GM21515 (cell line): Measurements from ENCODE around the gene MAP2K1.
"Not testable (repeated sequence)": the region's sequence is repeated elsewhere in the genome, so short reads cannot be mapped to it uniquely, and the experiment has no call there.

Source experiments
- ATAC-seq: cut with Tn5 transposase; IDR thresholded peaks from one replicate; pipeline ENCODE4 v1.9.1; 2021; ENCODE audit not compliant: unreplicated experiment

Gene MAP2K1

GRCh38 chr15:66474135-66474534 is 87.4 kb downstream of the MAP2K1 start:
- no peak for ATAC-seq

GRCh38 chr15:66474963-66475362 is 88.3 kb downstream of the MAP2K1 start:
- ATAC-seq = no peak

DNA sequence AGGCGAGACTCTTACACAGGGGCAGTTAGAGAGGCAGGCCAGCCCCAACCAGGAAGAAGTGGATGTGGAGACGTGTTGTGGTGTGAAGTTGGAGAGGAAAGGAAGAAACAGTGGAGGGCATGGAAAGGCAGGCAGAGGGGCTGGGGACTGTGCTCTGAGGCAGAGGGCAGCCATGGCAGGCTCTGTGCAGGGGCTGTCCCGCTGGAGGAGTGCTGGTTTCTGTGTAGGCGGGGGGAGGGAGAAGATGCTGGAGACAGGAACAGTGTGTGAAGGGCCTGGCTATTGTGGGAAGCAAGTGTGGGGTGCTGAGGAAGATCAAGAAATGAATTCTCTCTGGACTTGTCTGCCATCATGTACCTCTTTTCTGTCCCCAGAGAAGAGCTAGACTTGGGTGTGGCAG is 89.8 kb downstream of the MAP2K1 start:
- ATAC-seq = no peak

DNA sequence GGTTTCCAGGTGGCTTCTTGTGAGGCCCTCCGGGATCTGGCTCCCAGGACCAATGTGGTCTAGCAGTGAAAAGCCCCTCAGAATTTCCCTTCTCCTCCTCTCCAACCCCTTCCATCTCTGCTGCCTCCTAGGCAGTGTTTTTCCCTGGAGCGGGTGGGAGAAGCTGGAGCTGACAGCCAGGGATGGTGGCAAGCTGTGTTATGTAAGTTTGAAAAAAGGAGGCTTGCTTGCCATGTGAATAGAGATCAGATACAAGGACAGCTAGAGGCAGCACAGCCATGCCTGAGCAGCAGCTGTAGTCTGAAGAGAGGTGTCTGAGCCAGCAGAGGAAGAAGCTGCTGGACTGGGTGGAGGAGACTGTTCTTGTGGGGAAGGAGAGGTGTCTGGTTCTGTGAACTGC is 90.3 kb downstream of the MAP2K1 start:
- no peak for ATAC-seq

GRCh38 chr15:66480267-66480666 is 93.6 kb downstream of the MAP2K1 start:
- ATAC-seq = no peak

DNA sequence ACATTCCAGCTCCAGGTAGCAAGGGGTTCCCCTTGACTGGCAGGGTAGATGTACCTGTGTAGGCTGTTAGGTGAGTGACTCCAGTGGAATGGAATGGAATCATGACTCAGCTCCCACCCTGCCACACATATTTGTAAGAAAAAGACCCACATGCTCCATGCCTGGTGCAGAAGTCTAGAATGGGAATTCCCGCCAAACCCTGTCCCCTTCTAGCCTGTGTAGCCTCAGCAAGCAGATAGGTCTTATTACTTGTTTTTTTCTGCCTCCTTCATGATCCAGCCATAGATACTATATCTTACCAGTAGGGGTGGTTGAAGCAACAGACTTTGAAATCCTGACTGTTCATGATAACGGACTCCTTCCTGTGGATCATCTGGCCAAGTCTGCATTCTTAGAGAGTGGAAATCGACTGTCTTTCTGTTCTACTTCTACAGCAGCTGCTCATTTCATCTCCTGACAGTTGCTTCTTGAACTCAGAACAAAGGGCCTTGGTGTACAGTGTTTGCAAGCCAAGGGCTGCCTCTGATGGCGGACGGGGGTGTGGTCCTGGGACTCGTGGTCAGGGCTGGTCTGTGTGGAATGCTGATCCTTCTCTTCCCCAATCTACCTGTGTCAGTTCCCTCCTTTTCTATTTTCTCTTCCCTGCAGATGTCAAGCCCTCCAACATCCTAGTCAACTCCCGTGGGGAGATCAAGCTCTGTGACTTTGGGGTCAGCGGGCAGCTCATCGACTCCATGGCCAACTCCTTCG is 94.6 kb downstream of the MAP2K1 start:
- ATAC-seq = no peak

GRCh38 chr15:66482539-66482938 is 95.8 kb downstream of the MAP2K1 start:
- no peak for ATAC-seq

- ATAC-seq = no peak
Observed at GRCh38 chr15:66483131-66483566, 96.4 kb downstream of the MAP2K1 start.

- no peak for ATAC-seq
Observed at GRCh38 chr15:66484539-66485112, 97.9 kb downstream of the MAP2K1 start.

- ATAC-seq = no peak
Observed at GRCh38 chr15:66486887-66487286, 100.2 kb downstream of the MAP2K1 start.

DNA sequence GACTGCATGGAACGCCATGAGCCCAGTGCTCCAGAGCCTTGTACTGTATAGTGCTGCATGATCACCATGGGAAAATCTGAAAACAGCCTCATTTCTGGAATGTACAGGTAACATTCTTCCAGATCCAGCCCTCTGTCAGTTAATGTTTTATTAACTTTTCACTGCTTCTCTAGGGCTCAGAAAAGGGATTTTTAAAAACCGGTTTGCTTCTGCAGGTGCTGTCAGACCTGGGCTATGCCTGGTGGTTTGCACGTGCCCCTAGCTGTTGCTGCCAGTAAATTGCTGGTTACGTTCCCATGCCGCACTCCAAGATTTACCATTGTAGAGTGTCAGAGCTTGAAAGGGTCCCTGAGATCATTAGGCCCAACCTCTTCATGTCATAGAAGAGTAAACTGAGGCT is 101.8 kb downstream of the MAP2K1 start:
- ATAC-seq = no peak

GRCh38 chr15:66489179-66489791 is 102.6 kb downstream of the MAP2K1 start:
- ATAC-seq = no peak

DNA sequence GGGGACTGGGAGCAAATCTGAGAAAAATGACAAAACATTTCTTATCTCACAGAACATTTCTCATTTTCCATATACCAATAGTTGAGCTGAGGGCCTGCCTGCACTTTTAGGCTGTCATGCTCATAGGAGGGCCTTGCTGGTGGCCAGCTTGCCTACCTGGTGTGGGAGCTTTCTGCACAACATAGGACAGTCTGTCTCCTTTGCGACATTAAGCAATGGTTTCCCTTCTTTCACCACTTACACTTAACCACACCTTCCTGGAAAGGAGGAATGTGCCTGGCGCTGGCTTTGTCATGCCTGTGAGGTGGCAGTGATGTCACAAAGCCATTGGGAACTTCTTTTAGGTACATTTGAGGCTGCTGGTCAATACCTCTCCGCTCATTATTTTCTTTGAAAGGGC is 105.1 kb downstream of the MAP2K1 start:
- ATAC-seq = no peak

DNA sequence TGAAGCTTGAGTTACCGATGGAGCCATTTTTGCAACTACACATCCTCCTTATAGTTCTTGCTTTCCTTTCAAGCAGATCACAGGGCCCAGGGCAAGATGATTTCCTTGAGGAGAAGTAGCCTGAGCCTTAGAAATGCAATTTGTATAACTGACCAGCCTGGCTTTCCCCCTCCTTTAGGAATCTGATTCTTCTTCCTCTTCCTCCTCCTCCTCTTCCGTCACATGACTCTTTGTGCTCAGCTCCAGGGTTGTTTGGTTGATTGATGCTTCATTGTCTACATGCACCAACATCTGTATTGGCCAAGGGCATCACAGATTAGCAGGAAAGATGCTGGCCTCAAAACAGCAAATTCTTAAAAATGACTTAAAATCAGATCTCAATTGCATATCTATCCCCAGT is 107.5 kb downstream of the MAP2K1 start:
- ATAC-seq = no peak

DNA sequence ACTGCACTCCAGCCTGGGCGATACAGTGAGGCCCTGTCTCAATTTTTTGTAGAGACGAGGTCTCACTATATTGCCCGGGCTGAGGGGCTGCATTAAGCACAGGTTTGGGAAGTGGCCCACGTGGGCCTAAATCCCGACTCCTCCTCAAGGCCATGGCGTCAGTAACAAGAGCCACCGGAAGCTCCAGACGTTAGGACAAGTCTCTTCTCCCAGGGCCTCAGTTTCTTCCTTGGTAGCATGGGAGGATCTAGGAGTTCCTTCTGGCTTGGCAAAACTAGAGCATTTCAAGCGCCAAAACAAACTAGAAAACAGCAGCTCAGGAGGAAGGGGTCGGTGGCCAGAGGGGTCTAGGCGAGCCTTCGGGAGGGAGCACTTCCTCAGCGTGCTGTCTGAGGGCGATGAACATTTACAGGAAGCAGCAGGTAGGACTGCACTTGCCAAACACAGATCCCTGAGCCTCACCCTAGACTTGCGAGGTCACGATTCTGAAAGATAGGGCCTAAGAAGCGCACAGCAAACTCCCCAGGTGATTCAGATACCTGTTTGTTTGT is 110.3 kb downstream of the MAP2K1 start:
- ATAC-seq = peak; percentile 10

DNA sequence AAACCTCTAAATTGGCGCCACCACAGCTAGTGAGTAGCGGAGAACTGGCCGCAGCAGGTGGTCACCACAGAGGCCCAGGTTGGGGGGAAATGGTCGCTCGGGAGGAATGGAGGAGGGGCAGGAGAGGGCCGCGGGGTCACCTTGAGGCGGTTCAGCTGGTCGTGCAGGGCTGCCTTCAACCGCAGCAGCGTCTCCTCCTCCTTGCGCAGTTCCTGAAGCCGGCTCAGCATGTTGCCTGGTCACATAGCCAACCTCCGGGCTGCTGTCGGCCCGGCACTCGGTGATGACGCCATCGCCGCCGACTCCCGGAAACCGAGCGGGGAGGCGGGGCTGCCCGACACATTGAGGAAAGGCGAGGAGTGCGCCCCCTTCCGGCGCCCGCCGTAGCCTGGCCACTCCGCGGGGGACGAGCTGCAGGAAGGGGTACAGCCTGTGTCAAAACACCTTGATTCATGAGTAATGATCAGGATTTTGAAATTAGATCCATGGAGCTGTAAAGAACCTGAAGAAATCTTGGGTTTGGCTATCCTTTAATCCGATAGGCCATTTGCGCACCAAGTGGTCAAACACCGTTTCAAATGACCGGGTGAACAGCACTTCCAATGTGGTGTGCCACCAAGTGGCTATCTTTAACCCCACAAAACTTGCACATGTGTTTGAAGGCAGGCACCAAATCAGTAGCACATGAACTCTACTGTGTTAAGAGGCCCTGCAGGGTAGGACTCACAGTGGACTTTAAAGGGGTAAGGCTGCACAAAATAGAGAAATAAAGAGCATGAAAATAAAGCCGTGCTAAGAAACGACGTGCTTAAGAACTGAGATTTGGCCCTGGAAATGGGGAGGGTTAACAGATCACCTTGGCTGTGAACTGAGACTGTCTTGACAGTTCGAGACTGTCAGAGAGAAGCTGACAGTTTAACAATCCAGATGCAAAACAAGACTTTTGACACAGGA is 111.1 kb downstream of the MAP2K1 start, which contains the start of gene SNAPC5:
Gene SNAPC5 (minus strand): TSS at position 261 of the 954 bp plus-strand sequence. CDS start 31 bp downstream, at position 230.
- peak; percentile 78 for ATAC-seq

GRCh38 chr15:66498501-66499386 is 112.0 kb downstream of the MAP2K1 start:
- no peak for ATAC-seq

- not testable (repeated sequence) for ATAC-seq
Observed at GRCh38 chr15:66500346-66500745, 113.6 kb downstream of the MAP2K1 start.

- no peak for ATAC-seq
Observed at GRCh38 chr15:66502491-66502890, 115.8 kb downstream of the MAP2K1 start.
